Right lobe of liver (tissue), 6 donors: ENCODE measurements around the gene MT1H. TPM values are rescaled to one million over a fixed set of nuclear protein-coding genes. Genes with fewer than 3 reads are reported as not detected.

Experiments
- ATAC-seq, 4 donors: fragments of 200-7000 bp; cut with Tn5 transposase; one replicate each; pipeline ENCODE4 v1.9.1; 2020; ENCODE audit warnings: mild to moderate bottlenecking in 4 of 4, moderate library complexity in 4 of 4
- DNase-seq, 3 donors: peaks; one replicate each; pipeline ENCODE4 v3.0.0-alpha.2; 2020
- H3K27ac ChIP-seq, 3 donors: fragments of 200-600 bp; one replicate each; pipeline ENCODE4 v1.8.0; 2022
- H3K27me3 ChIP-seq, 2 donors: fragments of 200-600 bp; one replicate each; pipeline ENCODE4 v1.8.0; 2022
- H3K36me3 ChIP-seq, 4 donors: fragments of 200-600 bp; sonication (generic) in 1 of 4; one replicate each; pipeline versions ENCODE4 v1.5.1 to v1.8.0; 2017 to 2022; ENCODE audit warnings: control low read depth in 1 of 4
- H3K4me1 ChIP-seq, 4 donors: fragments of 200-600 bp; sonication (generic) in 1 of 4; one replicate each; pipeline versions ENCODE4 v1.5.1 to v1.8.0; 2017 to 2022; ENCODE audit warnings: control low read depth in 1 of 4
- H3K4me3 ChIP-seq, 3 donors: fragments of 200-600 bp; one replicate each; pipeline ENCODE4 v1.8.0; 2022
- H3K9me3 ChIP-seq, 4 donors: fragments of 200-600 bp; sonication (generic) in 1 of 4; one replicate each; pipeline versions ENCODE4 v1.5.1 to v1.8.0; 2017 to 2022; ENCODE audit warnings: control low read depth in 1 of 4
- CTCF ChIP-seq, 4 donors: fragments of 200-600 bp in 3 of 4; fragments of 450-650 bp in 1 of 4; IDR thresholded peaks; one replicate each; pipeline versions ENCODE4 v1.5.1 to v1.8.0; 2016 to 2022; ENCODE audit warnings: antibody characterized with exemption in 4 of 4, mild to moderate bottlenecking in 2 of 4
- POLR2A ChIP-seq: fragments of 450-650 bp; IDR thresholded peaks from one replicate; pipeline ENCODE4 v1.6.1; 2017; ENCODE audit warnings: antibody characterized with exemption, mild to moderate bottlenecking
- WGBS: methylation state at CpG from one replicate; pipeline ENCODE4 v1.1.6; 2018; ENCODE audit warnings: low coverage, low lambda C conversion rate; ENCODE audit not compliant: insufficient coverage; ENCODE audit errors: missing lambda C conversion rate; 5-methylcytosine and 5-hydroxymethylcytosine counted together
- intact Hi-C, 2 donors: fragments of 100-400 bp; cut with DNase I; formaldehyde crosslinking; loops; one replicate each; pipeline versions ENCODE4 v1.11.2 to v1.14.1; 2022
- total RNA-seq, 6 experiments: library from RNA; depleted of rRNA in 2 of 6; stranded (reverse); fragments of >200 nt in 2 of 6; fragmentation: NEBNext Ultra II Directional in 3 of 6; extraction: Animal tissue kit (Norgen Biotek cat#: 25700) in 3 of 6; gene quantifications; one replicate each; pipeline versions ENCODE4 v1.1.0 to v1.2.4, GENCODE V29; 2016 to 2023
- donor health status: DM: no; HTN: yes; CAD: no.
- donor health status: DM: no; HTN: no; CAD: no.
- donor health status: DM: no; HTN: no; CAD: no.
- donor health status: DM: no; HTN: yes; CAD: no.
- donor health status: DM: no; HTN: yes; CAD: no.

The MT1H gene
- total RNA-seq, 6 experiments from 2014 or later: 0.74 to 1,258 (median 358) TPM; not detected in 1

DNA sequence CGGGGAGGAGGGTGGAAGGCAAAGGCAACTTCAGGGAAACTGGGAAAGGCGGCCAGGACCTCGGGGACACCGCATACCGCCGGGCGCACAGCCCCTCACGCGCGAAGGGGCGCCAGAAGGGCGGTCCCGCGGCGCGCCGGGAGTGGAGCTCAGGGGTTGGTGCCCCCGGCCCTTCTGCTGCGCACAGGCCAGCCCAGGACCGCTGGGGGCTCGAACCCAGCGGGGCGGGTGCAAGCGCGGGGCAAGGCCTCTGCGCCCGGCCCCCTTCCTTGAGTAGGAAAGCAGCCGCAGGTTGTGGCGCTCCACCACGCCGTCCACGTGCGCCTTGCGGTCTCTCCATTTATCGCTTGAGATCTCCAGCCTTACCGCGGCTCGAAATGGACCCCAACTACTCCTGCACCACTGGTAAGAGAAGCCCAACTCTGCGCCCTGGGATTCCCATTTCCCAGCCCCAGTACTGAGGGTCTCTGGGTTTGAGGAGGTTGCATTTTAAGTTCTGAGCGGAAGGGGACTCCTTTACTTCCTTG lies 34.1 kb upstream of the MT1H start:
- DNase-seq (peak in 1 of 3 donors; percentile 39), ATAC-seq (no peak)
- Histone ChIP-seq H3K9me3 (no peaks in the 10 kb centered on the region), H3K27ac (no peak overlapping the region), H3K4me3 (no peak overlapping the region), H3K4me1 (peaks cover 0 to 25% (median 3%) of the 10 kb centered on the region in 4 donors), H3K36me3 (no peaks in the 10 kb centered on the region), H3K27me3 (no peaks in the 10 kb centered on the region)
- no peak for TF ChIP-seq POLR2A
- no peak for TF ChIP-seq CTCF (IDR thresholded peaks at IDR 0.05)
- intact Hi-C loops: no loop called here
- 62% methylated on average over 4 of the region's 40 CpGs for WGBS

GRCh38 chr16:56636616-56637413 lies 32.8 kb upstream of the MT1H start:
- ATAC-seq: no peak
- H3K27ac ChIP-seq: no peak overlapping the region
- H3K9me3 ChIP-seq: no peaks in the 10 kb centered on the region
- H3K36me3 ChIP-seq: no peaks in the 10 kb centered on the region
- H3K27me3 ChIP-seq: no peaks in the 10 kb centered on the region
- DNase-seq: no peak
- no peak overlapping the region for H3K4me3 ChIP-seq
- TF ChIP-seq CTCF (IDR thresholded peaks at IDR 0.05) (no peak), POLR2A (no peak)
- H3K4me1 ChIP-seq: peaks cover 0 to 15% (median 3%) of the 10 kb centered on the region in 4 donors
- intact Hi-C loops: no loop called here
- 56% methylated on average over 9 of the region's 9 CpGs for WGBS

DNA sequence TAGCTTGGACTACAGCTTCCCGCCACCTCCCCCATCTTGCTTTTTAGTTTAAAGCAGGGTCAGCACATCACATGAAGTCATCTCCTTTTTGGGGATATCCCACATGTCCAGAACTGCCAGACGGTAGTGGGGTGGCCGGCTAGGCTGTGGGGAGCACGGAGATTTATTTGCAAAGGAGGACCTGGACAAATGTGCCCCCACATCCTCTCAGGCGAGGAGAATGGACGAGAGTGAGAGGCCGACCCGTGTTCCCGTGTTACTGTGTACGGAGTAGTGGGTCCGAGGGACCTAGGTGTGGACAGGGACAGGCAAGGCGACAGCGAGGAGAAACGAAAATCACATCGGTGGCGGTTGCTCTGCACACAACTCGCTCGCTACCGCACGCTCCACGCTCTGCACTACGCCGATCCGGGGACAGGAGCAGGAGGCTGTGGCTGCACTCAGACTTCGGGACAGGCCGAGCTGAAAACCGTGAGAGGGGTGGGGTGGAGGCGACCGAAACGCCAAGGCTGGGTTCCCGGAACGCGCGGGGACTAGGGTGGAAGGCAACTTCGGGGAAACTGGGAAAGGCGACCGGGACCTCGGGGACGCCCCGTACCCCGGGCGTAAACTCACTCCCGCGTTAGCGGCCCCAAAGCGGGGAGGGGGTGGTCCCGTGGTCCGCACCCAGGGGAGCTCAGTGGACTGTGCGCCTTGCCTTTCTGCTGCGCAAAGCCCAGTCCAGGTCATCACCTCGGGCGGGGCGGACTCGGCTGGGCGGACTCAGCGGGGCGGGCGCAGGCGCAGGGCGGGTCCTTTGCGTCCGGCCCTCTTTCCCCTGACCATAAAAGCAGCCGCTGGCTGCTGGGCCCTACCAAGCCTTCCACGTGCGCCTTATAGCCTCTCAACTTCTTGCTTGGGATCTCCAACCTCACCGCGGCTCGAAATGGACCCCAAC lies 31.5 kb upstream of the MT1H start, which contains the start of gene MT1A:
Gene MT1A, plus strand, starts transcription at position 853 of the 937 bp plus-strand sequence. Its CDS starts 73 bp downstream, at position 926.
- H3K4me3 ChIP-seq: peak within 1 kb of the TSS; percentile 35 to 60 (median 57)
- peak within 1 kb of the TSS; percentile 69 to 78 (median 70) for H3K27ac ChIP-seq
- peaks cover 0 to 23% (median 3%) of the 10 kb centered on the region in 4 donors for H3K4me1 ChIP-seq
- TF ChIP-seq CTCF (IDR thresholded peaks at IDR 0.05): no peak
- TF ChIP-seq POLR2A: peak; percentile 96
- ATAC-seq (peak; percentile 84 to 93 (median 87)), DNase-seq (peak; percentile 90 to 97 (median 95))
- intact Hi-C loops: no loop called here
- H3K9me3 ChIP-seq: no peaks in the 10 kb centered on the region
- no peaks in the 10 kb centered on the region for H3K27me3 ChIP-seq
- H3K36me3 ChIP-seq: no peaks in the 10 kb centered on the region
- WGBS: 6% methylated on average over 34 of the region's 68 CpGs

DNA sequence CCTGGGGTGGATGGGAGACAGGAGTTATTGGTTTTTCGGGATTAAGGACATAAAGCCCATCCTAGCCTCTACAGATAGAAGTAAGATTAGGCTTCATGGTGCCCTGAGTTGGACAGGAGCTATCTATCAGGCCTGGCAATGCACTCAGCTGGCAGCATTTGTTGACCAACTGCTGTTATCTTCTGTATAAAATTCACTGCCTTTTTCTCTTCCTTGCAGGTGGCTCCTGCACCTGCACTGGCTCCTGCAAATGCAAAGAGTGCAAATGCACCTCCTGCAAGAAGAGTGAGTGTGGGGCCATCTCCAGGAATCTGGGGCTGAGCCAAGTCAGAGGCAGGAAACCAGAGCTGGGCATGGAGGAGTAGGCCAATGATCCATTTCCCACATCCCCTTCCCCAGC lies 30.6 kb upstream of the MT1H start:
- no peaks in the 10 kb centered on the region for H3K27me3 ChIP-seq
- ATAC-seq: peak; percentile 3 to 38 (median 16)
- H3K4me1 ChIP-seq: peaks cover 0 to 30% (median 7%) of the 10 kb centered on the region in 4 donors
- no peak for TF ChIP-seq CTCF (IDR thresholded peaks at IDR 0.05)
- TF ChIP-seq POLR2A: no peak
- peak overlapping the region in 2 of 3 donors; percentile 57 to 60 for H3K4me3 ChIP-seq
- WGBS: 13% methylated on average over 1 of the region's 1 CpG
- peak in 1 of 3 donors; percentile 56 for DNase-seq
- no peaks in the 10 kb centered on the region for H3K9me3 ChIP-seq
- intact Hi-C loops: no loop called here
- no peaks in the 10 kb centered on the region for H3K36me3 ChIP-seq
- peak overlapping the region in 2 of 3 donors; percentile 70 to 78 for H3K27ac ChIP-seq
